ENCODE measurements around the gene CD99L2.
A peak's percentile ranks its signal among the peaks of the same experiment; 100 is the strongest.

The CD99L2 gene

DNA sequence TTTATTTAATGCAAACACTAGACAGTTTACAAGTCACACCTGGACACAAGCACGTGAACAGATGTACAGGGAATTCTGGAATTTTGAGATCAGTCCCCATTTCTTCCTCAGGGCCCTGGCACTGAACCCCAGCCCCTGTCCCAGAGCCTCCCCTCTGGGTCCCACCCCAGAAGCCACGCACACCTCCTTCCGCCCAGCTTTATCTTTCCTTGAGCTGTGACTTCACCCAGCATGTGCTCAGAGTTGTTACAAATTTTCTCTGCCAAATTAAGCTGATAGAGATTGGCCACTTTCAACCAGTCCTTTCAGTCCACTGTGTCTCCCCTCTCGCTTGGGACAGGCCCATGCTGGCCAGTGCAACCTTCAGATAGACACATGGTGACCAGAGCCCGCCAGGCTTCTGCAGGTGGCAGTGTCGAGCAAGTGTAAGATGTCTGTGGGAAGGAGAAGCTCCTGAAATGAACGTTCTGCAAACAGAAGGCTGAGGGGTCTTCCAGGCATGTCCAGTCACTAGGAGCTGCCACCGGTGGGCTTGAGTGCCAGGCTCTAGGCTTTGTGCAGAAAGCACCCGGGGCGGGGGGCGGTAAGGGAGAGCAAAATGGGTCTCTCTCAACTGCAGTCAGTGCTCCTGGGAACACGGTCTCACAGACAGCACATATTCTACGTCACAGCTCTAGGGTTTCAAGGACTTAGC is 132.0 kb downstream of the CD99L2 start:
- TF ChIP-seq CSRNP3 (CRISPR knock-in tag; IDR thresholded peaks at IDR 0.05) = no peak
- no peak for TF ChIP-seq SNAI2 (CRISPR knock-in tag; IDR thresholded peaks at IDR 0.05)
- TF ChIP-seq ESRRG (CRISPR knock-in tag; IDR thresholded peaks at IDR 0.05) = no peak
- TF ChIP-seq ZFP30 (CRISPR knock-in tag; IDR thresholded peaks at IDR 0.05) = no peak
- TF ChIP-seq PPARA (CRISPR knock-in tag; IDR thresholded peaks at IDR 0.05; ENCODE audit: borderline replicate concordance) = no peak
- TF ChIP-seq GLIS3 (CRISPR knock-in tag; IDR thresholded peaks at IDR 0.05) = no peak
- no peak for TF ChIP-seq ISL1 (CRISPR knock-in tag; IDR thresholded peaks at IDR 0.05)
- no peak for TF ChIP-seq TOX (CRISPR knock-in tag; IDR thresholded peaks at IDR 0.05; ENCODE audit: borderline replicate concordance)
- TF ChIP-seq, protein P1, sequence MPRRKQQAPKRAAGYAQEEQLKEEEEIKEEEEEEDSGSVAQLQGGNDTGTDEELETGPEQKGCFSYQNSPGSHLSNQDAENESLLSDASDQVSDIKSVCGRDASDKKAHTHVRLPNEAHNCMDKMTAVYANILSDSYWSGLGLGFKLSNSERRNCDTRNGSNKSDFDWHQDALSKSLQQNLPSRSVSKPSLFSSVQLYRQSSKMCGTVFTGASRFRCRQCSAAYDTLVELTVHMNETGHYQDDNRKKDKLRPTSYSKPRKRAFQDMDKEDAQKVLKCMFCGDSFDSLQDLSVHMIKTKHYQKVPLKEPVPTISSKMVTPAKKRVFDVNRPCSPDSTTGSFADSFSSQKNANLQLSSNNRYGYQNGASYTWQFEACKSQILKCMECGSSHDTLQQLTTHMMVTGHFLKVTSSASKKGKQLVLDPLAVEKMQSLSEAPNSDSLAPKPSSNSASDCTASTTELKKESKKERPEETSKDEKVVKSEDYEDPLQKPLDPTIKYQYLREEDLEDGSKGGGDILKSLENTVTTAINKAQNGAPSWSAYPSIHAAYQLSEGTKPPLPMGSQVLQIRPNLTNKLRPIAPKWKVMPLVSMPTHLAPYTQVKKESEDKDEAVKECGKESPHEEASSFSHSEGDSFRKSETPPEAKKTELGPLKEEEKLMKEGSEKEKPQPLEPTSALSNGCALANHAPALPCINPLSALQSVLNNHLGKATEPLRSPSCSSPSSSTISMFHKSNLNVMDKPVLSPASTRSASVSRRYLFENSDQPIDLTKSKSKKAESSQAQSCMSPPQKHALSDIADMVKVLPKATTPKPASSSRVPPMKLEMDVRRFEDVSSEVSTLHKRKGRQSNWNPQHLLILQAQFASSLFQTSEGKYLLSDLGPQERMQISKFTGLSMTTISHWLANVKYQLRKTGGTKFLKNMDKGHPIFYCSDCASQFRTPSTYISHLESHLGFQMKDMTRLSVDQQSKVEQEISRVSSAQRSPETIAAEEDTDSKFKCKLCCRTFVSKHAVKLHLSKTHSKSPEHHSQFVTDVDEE (CRISPR knock-in tag; IDR thresholded peaks at IDR 0.05) = no peak
- no peak for TF ChIP-seq CSDC2 (CRISPR knock-in tag; IDR thresholded peaks at IDR 0.05)
- no peak for TF ChIP-seq POU6F1 (CRISPR knock-in tag; IDR thresholded peaks at IDR 0.05; ENCODE audit: borderline replicate concordance, low read depth)
- ATAC-seq = peak; percentile 57

DNA sequence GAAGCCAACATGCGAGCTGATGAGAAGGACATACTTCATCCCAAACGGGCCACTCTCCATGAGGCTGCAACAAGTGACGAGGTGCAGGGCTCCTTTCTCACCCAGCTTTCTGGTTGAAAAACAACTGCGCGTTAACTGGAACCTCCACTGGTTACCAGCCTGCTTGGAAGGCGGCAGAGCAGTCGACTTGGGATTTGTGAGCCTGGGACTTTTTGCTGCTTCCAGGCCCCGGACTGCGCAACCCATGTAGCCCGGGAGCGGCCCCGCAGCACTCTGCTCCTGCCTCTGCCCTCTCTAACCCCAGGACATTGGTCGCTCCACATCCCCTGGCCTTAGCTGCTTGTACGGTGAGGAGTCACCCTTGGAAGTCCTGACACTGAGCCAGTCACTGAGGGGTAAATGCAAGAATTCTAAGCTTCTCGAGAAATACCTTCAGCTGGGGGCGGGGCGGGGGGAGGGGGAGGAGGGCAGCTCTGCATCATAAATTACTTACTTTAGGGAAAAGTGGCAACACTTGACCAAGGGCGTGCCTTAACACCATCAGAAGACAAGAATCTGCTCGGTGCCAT is 132.6 kb downstream of the CD99L2 start:
- no peak for TF ChIP-seq POU6F1 (CRISPR knock-in tag; IDR thresholded peaks at IDR 0.05; ENCODE audit: borderline replicate concordance, low read depth)
- TF ChIP-seq PATZ1 (CRISPR knock-in tag; IDR thresholded peaks at IDR 0.05; ENCODE audit: borderline replicate concordance) = no peak
- no peak for TF ChIP-seq ZC3H10 (CRISPR knock-in tag; IDR thresholded peaks at IDR 0.05)
- no peak for TF ChIP-seq OSR1 (CRISPR knock-in tag; IDR thresholded peaks at IDR 0.05)
- no peak for ATAC-seq

- no peak for ATAC-seq
- TF ChIP-seq ZC3H10 (CRISPR knock-in tag; IDR thresholded peaks at IDR 0.05) = no peak
- no peak for TF ChIP-seq ZNF8 (CRISPR knock-in tag; IDR thresholded peaks at IDR 0.05)
- no peak for TF ChIP-seq ISL1 (CRISPR knock-in tag; IDR thresholded peaks at IDR 0.05)
- TF ChIP-seq, protein P1 (CRISPR knock-in tag; IDR thresholded peaks at IDR 0.05) = no peak
- TF ChIP-seq RARB (CRISPR knock-in tag; IDR thresholded peaks at IDR 0.05) = no peak
- no peak for TF ChIP-seq POU6F1 (CRISPR knock-in tag; IDR thresholded peaks at IDR 0.05; ENCODE audit: borderline replicate concordance, low read depth)
- no peak for TF ChIP-seq OSR1 (CRISPR knock-in tag; IDR thresholded peaks at IDR 0.05)
- TF ChIP-seq CSRNP3 (CRISPR knock-in tag; IDR thresholded peaks at IDR 0.05) = no peak
- TF ChIP-seq TCF4 (CRISPR knock-in tag; IDR thresholded peaks at IDR 0.05; ENCODE audit: borderline replicate concordance) = no peak
- no peak for TF ChIP-seq GLIS3 (CRISPR knock-in tag; IDR thresholded peaks at IDR 0.05)
- no peak for TF ChIP-seq PATZ1 (CRISPR knock-in tag; IDR thresholded peaks at IDR 0.05; ENCODE audit: borderline replicate concordance)
These were observed 133.2 kb downstream of the CD99L2 start for GRCh38 chrX:150765237-150765636.
